Measurements from ENCODE around the gene HIF3A.
A peak's percentile ranks its signal among the peaks of the same experiment; 100 is the strongest.

The HIF3A gene

GRCh38 chr19:46328079-46328478 lies 31.2 kb downstream of the HIF3A start:
- no peak for DNase-seq (ENCODE audit: low spot score)

GRCh38 chr19:46330319-46330918 lies 33.6 kb downstream of the HIF3A start:
- no peak for DNase-seq (ENCODE audit: low spot score)

- no peak for DNase-seq (ENCODE audit: low spot score)
These were observed 40.6 kb downstream of the HIF3A start for GRCh38 chr19:46337487-46337886.

GRCh38 chr19:46339446-46339845 lies 42.6 kb downstream of the HIF3A start:
- no peak for DNase-seq (ENCODE audit: low spot score)

- DNase-seq (ENCODE audit: low spot score) = no peak
These were observed 43.3 kb downstream of the HIF3A start for GRCh38 chr19:46340051-46340659.

GRCh38 chr19:46341937-46342336 lies 45.1 kb downstream of the HIF3A start:
- no peak for DNase-seq (ENCODE audit: low spot score)

- no peak for DNase-seq (ENCODE audit: low spot score)
These were observed 47.5 kb downstream of the HIF3A start for GRCh38 chr19:46344363-46344762.

- no peak for DNase-seq (ENCODE audit: low spot score)
These were observed 48.3 kb downstream of the HIF3A start for GRCh38 chr19:46345157-46345556.

GRCh38 chr19:46346821-46347571 lies 50.2 kb downstream of the HIF3A start, which contains the start of gene PPP5C:
TSS of gene PPP5C (plus strand) at chr19:46347087. CDS start at chr19:46347097, 10 bp downstream.
- DNase-seq (ENCODE audit: low spot score) = peak; percentile 87

- no peak for DNase-seq (ENCODE audit: low spot score)
These were observed 50.7 kb downstream of the HIF3A start for GRCh38 chr19:46347572-46347883.

- DNase-seq (ENCODE audit: low spot score) = no peak
These were observed 51.1 kb downstream of the HIF3A start for GRCh38 chr19:46347985-46348384.

GRCh38 chr19:46349311-46349993 lies 52.6 kb downstream of the HIF3A start:
- no peak for DNase-seq (ENCODE audit: low spot score)

- no peak for DNase-seq (ENCODE audit: low spot score)
These were observed 53.4 kb downstream of the HIF3A start for GRCh38 chr19:46350029-46350757.

GRCh38 chr19:46350758-46351159 lies 53.9 kb downstream of the HIF3A start:
- DNase-seq (ENCODE audit: low spot score) = no peak

- no peak for DNase-seq (ENCODE audit: low spot score)
These were observed 54.6 kb downstream of the HIF3A start for GRCh38 chr19:46351241-46352041.

GRCh38 chr19:46353730-46354528 lies 57.1 kb downstream of the HIF3A start:
- DNase-seq (ENCODE audit: low spot score) = no peak

GRCh38 chr19:46355234-46356148 lies 58.6 kb downstream of the HIF3A start:
- DNase-seq (ENCODE audit: low spot score) = no peak

GRCh38 chr19:46356149-46357055 lies 59.6 kb downstream of the HIF3A start:
- no peak for DNase-seq (ENCODE audit: low spot score)
